Suprapubic skin (tissue), 3 donors: ENCODE measurements around the gene OR13F1.

Experiments
- POLR2A ChIP-seq, 2 donors: fragments of 450-650 bp; IDR thresholded peaks; one replicate each; pipeline ENCODE4 v1.6.1; 2017; ENCODE audit warnings: antibody characterized with exemption in 2 of 2, mild to moderate bottlenecking in 2 of 2, moderate library complexity in 2 of 2
- TF ChIP-seq, protein P1 (sequence below), 2 donors: fragments of 200-600 bp in 1 of 2; fragments of 450-650 bp in 1 of 2; sonication (generic) in 1 of 2; IDR thresholded peaks; one replicate each; pipeline ENCODE4 v1.5.1; 2016 to 2019; ENCODE audit warnings: antibody characterized with exemption in 2 of 2, mild to moderate bottlenecking in 1 of 2, moderate library complexity in 1 of 2

DNA sequence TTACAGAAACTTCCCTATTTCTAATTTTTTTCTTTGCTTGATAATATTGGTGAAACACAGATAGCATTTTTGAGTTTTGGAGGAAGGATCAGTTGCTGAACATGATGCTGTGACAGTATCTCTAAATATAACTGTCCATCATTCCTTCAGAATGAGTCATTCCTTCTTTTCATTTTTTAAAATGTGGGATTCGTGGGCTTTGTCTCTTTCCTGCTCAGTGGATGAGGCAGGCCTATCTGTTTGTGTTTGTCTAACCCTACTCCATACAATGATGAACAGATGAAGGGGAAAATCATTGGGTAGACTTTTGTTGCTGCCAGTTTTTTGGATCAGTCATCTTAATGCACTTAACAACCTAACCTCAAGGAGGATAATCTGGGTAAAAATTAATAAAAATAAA, 49.2 kb downstream of the OR13F1 start:
- TF ChIP-seq, protein P1, sequence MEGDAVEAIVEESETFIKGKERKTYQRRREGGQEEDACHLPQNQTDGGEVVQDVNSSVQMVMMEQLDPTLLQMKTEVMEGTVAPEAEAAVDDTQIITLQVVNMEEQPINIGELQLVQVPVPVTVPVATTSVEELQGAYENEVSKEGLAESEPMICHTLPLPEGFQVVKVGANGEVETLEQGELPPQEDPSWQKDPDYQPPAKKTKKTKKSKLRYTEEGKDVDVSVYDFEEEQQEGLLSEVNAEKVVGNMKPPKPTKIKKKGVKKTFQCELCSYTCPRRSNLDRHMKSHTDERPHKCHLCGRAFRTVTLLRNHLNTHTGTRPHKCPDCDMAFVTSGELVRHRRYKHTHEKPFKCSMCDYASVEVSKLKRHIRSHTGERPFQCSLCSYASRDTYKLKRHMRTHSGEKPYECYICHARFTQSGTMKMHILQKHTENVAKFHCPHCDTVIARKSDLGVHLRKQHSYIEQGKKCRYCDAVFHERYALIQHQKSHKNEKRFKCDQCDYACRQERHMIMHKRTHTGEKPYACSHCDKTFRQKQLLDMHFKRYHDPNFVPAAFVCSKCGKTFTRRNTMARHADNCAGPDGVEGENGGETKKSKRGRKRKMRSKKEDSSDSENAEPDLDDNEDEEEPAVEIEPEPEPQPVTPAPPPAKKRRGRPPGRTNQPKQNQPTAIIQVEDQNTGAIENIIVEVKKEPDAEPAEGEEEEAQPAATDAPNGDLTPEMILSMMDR (IDR thresholded peaks at IDR 0.05): no peak
- TF ChIP-seq POLR2A (IDR thresholded peaks at IDR 0.05): no peak
